ENCODE data around the gene SERPINA5. TPM values are rescaled to one million over a fixed set of nuclear protein-coding genes. Genes with fewer than 3 reads are reported as not detected.
A peak's percentile ranks its signal among the peaks of the same experiment; 100 is the strongest.

The SERPINA5 gene
- total RNA-seq, 1 experiment from 2014 or later, result 3.0 TPM

DNA sequence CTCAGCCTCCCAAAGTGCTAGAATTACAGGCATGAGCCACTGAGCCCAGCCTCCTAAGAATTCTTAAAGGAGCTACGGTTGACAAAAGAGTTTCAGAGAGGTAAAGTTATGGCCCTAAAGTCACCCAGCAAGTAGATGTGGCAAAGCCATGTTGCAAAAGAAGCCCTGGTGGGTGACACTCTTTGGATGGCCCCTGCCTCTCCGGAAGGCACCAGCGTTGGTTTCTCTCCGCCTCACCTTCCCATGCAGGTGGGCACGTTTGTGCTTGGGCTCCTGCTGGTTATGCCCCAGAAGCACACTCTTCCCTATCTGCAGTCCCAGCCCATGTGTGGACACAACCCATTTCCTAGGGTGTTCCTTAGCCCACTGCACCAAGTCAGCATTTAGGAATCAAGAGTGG lies 21.5 kb downstream of the SERPINA5 start:
- no peaks in the 10 kb centered on the region for H3K9me2 ChIP-seq (ENCODE audit: insufficient read depth)
- RAD21 ChIA-PET (ENCODE audit: low non-redundant PET in 1 of 2, low total read pairs in 2 of 2, uncharacterized antibody in 2 of 2, unreplicated experiment in 2 of 2), result interaction anchor here in 1 of 2 experiments (1.0 kb wide), 1 partner anchor 169 kb away, joined by 4 read pairs; no protein-coding TSS in a partner anchor
- intact Hi-C loops (cut with micrococcal nuclease), result no loop called here
- H3K4me3 ChIP-seq (replicated peaks in 1 of 2; ENCODE audit: low read depth in 1 of 2, low read length in 2 of 2), result no peak overlapping the region
- no peaks in the 10 kb centered on the region for H3K27me3 ChIP-seq (ENCODE audit: insufficient read depth, low read length)
- ATAC-seq (no peak), DNase-seq (ENCODE audit: low read depth, low spot score) (no peak)
- CTCF ChIA-PET, result no interaction called here
- H3K36me3 ChIP-seq (ENCODE audit: control insufficient read depth in 1 of 2, insufficient read depth in 2 of 2, low read length in 2 of 2), result no peaks in the 10 kb centered on the region
- no peak overlapping the region for H3K27ac ChIP-seq (ENCODE audit: low read depth, low read length)
- H3K4me2 ChIP-seq (ENCODE audit: low read length), result peak overlapping the region; percentile 0; the same call in 1 of the 2 replicates
- POLR2A ChIA-PET, result interaction anchor here (1.9 kb wide), 1 partner anchor 9 kb away, joined by 10 read pairs; the partner anchor contains the start of gene SERPINA3
- no peak for TF ChIP-seq EGR1 (IDR thresholded peaks at IDR 0.05; ENCODE audit: low read depth)
- TF ChIP-seq EZH2 (IDR thresholded peaks at IDR 0.05), result no peak
- no peak for TF ChIP-seq RAD21 (IDR thresholded peaks at IDR 0.05; ENCODE audit: low read depth)
- no peak for TF ChIP-seq ZNF274 (IDR thresholded peaks at IDR 0.05; ENCODE audit: low read depth, low read length)
- no peak for TF ChIP-seq SRF (IDR thresholded peaks at IDR 0.05; ENCODE audit: low read depth)
- no peak for TF ChIP-seq CEBPB (IDR thresholded peaks at IDR 0.05; ENCODE audit: low read depth)
- TF ChIP-seq, protein P1, sequence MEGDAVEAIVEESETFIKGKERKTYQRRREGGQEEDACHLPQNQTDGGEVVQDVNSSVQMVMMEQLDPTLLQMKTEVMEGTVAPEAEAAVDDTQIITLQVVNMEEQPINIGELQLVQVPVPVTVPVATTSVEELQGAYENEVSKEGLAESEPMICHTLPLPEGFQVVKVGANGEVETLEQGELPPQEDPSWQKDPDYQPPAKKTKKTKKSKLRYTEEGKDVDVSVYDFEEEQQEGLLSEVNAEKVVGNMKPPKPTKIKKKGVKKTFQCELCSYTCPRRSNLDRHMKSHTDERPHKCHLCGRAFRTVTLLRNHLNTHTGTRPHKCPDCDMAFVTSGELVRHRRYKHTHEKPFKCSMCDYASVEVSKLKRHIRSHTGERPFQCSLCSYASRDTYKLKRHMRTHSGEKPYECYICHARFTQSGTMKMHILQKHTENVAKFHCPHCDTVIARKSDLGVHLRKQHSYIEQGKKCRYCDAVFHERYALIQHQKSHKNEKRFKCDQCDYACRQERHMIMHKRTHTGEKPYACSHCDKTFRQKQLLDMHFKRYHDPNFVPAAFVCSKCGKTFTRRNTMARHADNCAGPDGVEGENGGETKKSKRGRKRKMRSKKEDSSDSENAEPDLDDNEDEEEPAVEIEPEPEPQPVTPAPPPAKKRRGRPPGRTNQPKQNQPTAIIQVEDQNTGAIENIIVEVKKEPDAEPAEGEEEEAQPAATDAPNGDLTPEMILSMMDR (IDR thresholded peaks at IDR 0.05 in 2 of 3, conservative IDR thresholded peaks at IDR 0.05 in 1 of 3; ENCODE audit: borderline replicate concordance in 1 of 3, insufficient read depth in 1 of 3, low read depth in 2 of 3, low read length in 2 of 3), result no peak
- no peak for TF ChIP-seq CBX3 (IDR thresholded peaks at IDR 0.05; ENCODE audit: low read depth)
- TF ChIP-seq JUND (IDR thresholded peaks at IDR 0.05), result no peak
- TF ChIP-seq ELF1 (IDR thresholded peaks at IDR 0.05; ENCODE audit: borderline replicate concordance, low read depth), result no peak
- TF ChIP-seq FOSL1 (IDR thresholded peaks at IDR 0.05; ENCODE audit: low read depth), result no peak
- TF ChIP-seq SP1 (IDR thresholded peaks at IDR 0.05; ENCODE audit: low read depth), result no peak
- no peak for TF ChIP-seq MAX (IDR thresholded peaks at IDR 0.05)
- no peak for TF ChIP-seq EZH2phosphoT487 (IDR thresholded peaks at IDR 0.05; ENCODE audit: borderline replicate concordance)
- TF ChIP-seq POLR2AphosphoS5 (IDR thresholded peaks at IDR 0.05; ENCODE audit: low read depth, low read length), result no peak
- H2AFZ ChIP-seq (ENCODE audit: low read depth, low read length, poor library complexity, severe bottlenecking), result no peak overlapping the region
- H3K4me1 ChIP-seq (ENCODE audit: control insufficient read depth in 1 of 2, insufficient read depth in 2 of 2, low read length in 2 of 2), result peaks cover 36 to 55% of the 10 kb centered on the region in 2 experiments
- no peaks in the 10 kb centered on the region for H3K79me2 ChIP-seq (ENCODE audit: insufficient read depth, low read length)
- BruUV-seq (replicated peaks), result no TSS peak
- no peaks in the 10 kb centered on the region for H4K20me1 ChIP-seq (ENCODE audit: insufficient read depth)
- H3K9ac ChIP-seq (ENCODE audit: low read length), result no peak overlapping the region
- H3K9me3 ChIP-seq (ENCODE audit: control insufficient read depth in 1 of 2, insufficient read depth in 1 of 2, low read depth in 1 of 2, low read length in 2 of 2), result no peaks in the 10 kb centered on the region
